DND-41 (cell line): ENCODE measurements around the gene IFIT2.

Experiments
- ATAC-seq: fragments of 200-7000 bp; cut with Tn5 transposase; 3 replicates; pipeline ENCODE4 v1.9.1; 2021; ENCODE audit warnings: low read depth; ENCODE audit not compliant: insufficient read depth
- DNase-seq: peaks from one replicate; pipeline ENCODE4 v3.0.0-alpha.2; 2020
- H2AFZ ChIP-seq: 2 replicates; pipeline ENCODE4 v1.6.0; 2012; ENCODE audit warnings: low read depth, low read length
- H3K27ac ChIP-seq: 2 replicates; pipeline ENCODE4 v1.5.1; 2012; ENCODE audit warnings: low read length, inconsistent platforms
- H3K27me3 ChIP-seq: fragments of 200-600 bp; sonication (generic); 2 replicates; pipeline ENCODE4 v1.6.0; 2012; ENCODE audit warnings: low read length, mild to moderate bottlenecking, inconsistent platforms; ENCODE audit not compliant: insufficient read depth, poor library complexity
- H3K36me3 ChIP-seq: 2 replicates; pipeline ENCODE4 v1.5.1; 2012; ENCODE audit warnings: low read length, inconsistent platforms; ENCODE audit not compliant: insufficient read depth
- H3K4me1 ChIP-seq: 2 replicates; pipeline ENCODE4 v1.5.1; 2012; ENCODE audit warnings: mild to moderate bottlenecking, low read length; ENCODE audit not compliant: insufficient read depth
- H3K4me2 ChIP-seq: 2 replicates; pipeline ENCODE4 v1.6.0; 2012; ENCODE audit warnings: mild to moderate bottlenecking, moderate library complexity, low read length, inconsistent platforms; ENCODE audit not compliant: insufficient read depth
- H3K4me3 ChIP-seq, 2 experiments: fragments of 200-600 bp in 1 of 2; shearing (Covaris generic) in 1 of 2; 2 replicates each; pipeline ENCODE4 v1.5.1; 2012 to 2016; ENCODE audit warnings: inconsistent platforms in 2 of 2, low read length in 2 of 2, mild to moderate bottlenecking in 2 of 2, low read depth in 1 of 2, moderate library complexity in 1 of 2
- H3K79me2 ChIP-seq: 2 replicates; pipeline ENCODE4 v1.6.0; 2012; ENCODE audit warnings: low read length, inconsistent platforms; ENCODE audit not compliant: insufficient read depth
- H3K9ac ChIP-seq: 2 replicates; pipeline ENCODE4 v1.6.0; 2012; ENCODE audit warnings: low read depth, mild to moderate bottlenecking, inconsistent platforms, low read length, moderate library complexity
- H3K9me3 ChIP-seq: 2 replicates; pipeline ENCODE4 v1.5.1; 2012; ENCODE audit warnings: low read length, moderate library complexity, mild to moderate bottlenecking, inconsistent platforms; ENCODE audit not compliant: insufficient read depth, severe bottlenecking
- H4K20me1 ChIP-seq: 2 replicates; pipeline ENCODE4 v1.6.0; 2012; ENCODE audit warnings: low read length; ENCODE audit not compliant: insufficient read depth
- CTCF ChIP-seq: IDR thresholded peaks from 2 replicates; pipeline ENCODE4 v1.5.1; 2012; ENCODE audit warnings: borderline replicate concordance, low read length, moderate library complexity, mild to moderate bottlenecking; ENCODE audit not compliant: poor library complexity, severe bottlenecking; ENCODE audit errors: extremely low read depth
- EZH2 ChIP-seq: IDR thresholded peaks from 3 replicates; pipeline ENCODE4 v1.6.1; 2012; ENCODE audit warnings: borderline replicate concordance, low read depth, mild to moderate bottlenecking, moderate library complexity, low read length, inconsistent platforms; ENCODE audit not compliant: severe bottlenecking

IFIT2 gene

GRCh38 chr10:89262086-89263051 lies 39.5 kb upstream of the IFIT2 start:
- TF ChIP-seq CTCF (no peak), EZH2 (no peak)
- H3K27me3 ChIP-seq, result no peaks in the 10 kb centered on the region
- H3K36me3 ChIP-seq, result no peaks in the 10 kb centered on the region
- H3K4me1 ChIP-seq, result peaks cover 3% of the 10 kb centered on the region
- H3K4me3 ChIP-seq, result no peak overlapping the region
- no peak for ATAC-seq
- H2AFZ ChIP-seq, result no peak overlapping the region
- no peak overlapping the region for H3K27ac ChIP-seq
- no peak for DNase-seq
- no peaks in the 10 kb centered on the region for H4K20me1 ChIP-seq
- H3K9me3 ChIP-seq, result peaks cover 8% of the 10 kb centered on the region
- H3K9ac ChIP-seq, result no peak overlapping the region
- no peak overlapping the region for H3K4me2 ChIP-seq
- no peaks in the 10 kb centered on the region for H3K79me2 ChIP-seq

- no peak overlapping the region for H3K4me2 ChIP-seq
Observed at GRCh38 chr10:89263091-89263490, 38.8 kb upstream of the IFIT2 start.

GRCh38 chr10:89263531-89263930 lies 38.3 kb upstream of the IFIT2 start:
- no peaks in the 10 kb centered on the region for H3K36me3 ChIP-seq
- H3K4me2 ChIP-seq, result no peak overlapping the region
- H3K27ac ChIP-seq, result no peak overlapping the region
- H3K4me3 ChIP-seq, result no peak overlapping the region
- ATAC-seq (no peak), DNase-seq (no peak)
- peaks cover 3% of the 10 kb centered on the region for H3K4me1 ChIP-seq
- H3K9ac ChIP-seq, result no peak overlapping the region
- no peaks in the 10 kb centered on the region for H3K27me3 ChIP-seq
- H2AFZ ChIP-seq, result no peak overlapping the region
- H3K9me3 ChIP-seq, result peaks cover 8% of the 10 kb centered on the region
- TF ChIP-seq CTCF (no peak), EZH2 (no peak)
- no peaks in the 10 kb centered on the region for H4K20me1 ChIP-seq
- no peaks in the 10 kb centered on the region for H3K79me2 ChIP-seq

More at GRCh38 chr10:89263091-89263490, 38.8 kb upstream of the IFIT2 start:
- no peaks in the 10 kb centered on the region for H3K36me3 ChIP-seq
- H2AFZ ChIP-seq, result no peak overlapping the region
- H3K4me1 ChIP-seq, result peaks cover 3% of the 10 kb centered on the region
- H3K27ac ChIP-seq, result no peak overlapping the region
- ATAC-seq, result no peak
- H3K27me3 ChIP-seq, result no peaks in the 10 kb centered on the region
- H4K20me1 ChIP-seq, result no peaks in the 10 kb centered on the region
- no peaks in the 10 kb centered on the region for H3K79me2 ChIP-seq
- no peak for TF ChIP-seq EZH2
- no peak for TF ChIP-seq CTCF
- H3K9me3 ChIP-seq, result peaks cover 8% of the 10 kb centered on the region
- no peak overlapping the region for H3K4me3 ChIP-seq
- H3K9ac ChIP-seq, result no peak overlapping the region
- no peak for DNase-seq
